ENCODE results near the gene AKAP6. TPM values are rescaled to one million over a fixed set of nuclear protein-coding genes. Genes with fewer than 3 reads are reported as not detected.

AKAP6 gene
- total and polyA plus RNA-seq, 12 donors, result 0.71 to 24.7 (median 8.1) TPM

DNA sequence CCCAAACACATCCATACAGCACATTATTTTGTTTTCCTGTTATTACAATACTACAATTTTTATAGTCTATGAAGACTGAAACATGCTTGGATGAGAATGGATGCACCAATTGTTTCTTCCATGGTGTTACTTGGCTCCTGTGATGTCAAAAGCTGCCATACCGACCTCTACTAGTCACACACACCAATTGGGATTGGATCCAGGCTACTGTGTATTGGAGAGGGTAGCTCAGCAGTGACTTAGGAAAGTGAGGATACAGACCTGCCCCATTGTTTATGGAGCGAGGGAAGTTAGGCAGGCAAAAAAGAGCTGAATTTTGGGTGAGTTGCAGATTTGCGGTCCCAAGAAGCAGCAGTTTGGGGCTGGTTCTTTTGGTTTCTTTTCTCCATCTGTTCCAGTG, 30.8 kb upstream of the AKAP6 start:
- no peak for DNase-seq
- TF ChIP-seq POLR2A (IDR thresholded peaks at IDR 0.05) (no peak), CTCF (IDR thresholded peaks at IDR 0.05) (no peak)
- H3K36me3 ChIP-seq (replicated peaks in 1 of 2), result no peaks in the 10 kb centered on the region
- H3K27ac ChIP-seq, result no peak overlapping the region
- no peaks in the 10 kb centered on the region for H3K4me1 ChIP-seq (replicated peaks in 1 of 2)
- no peak overlapping the region for H3K4me3 ChIP-seq
- H3K27me3 ChIP-seq, result no peaks in the 10 kb centered on the region
- WGBS, 4 donors, result 81 to 91% (median 87%) methylated on average over 3 of the region's 3 CpGs
- H3K9me3 ChIP-seq (replicated peaks in 1 of 3), result no peaks in the 10 kb centered on the region
- intact Hi-C loops (cut with DNase I), result no loop called here

- H3K27ac ChIP-seq, result no peak overlapping the region
- H3K4me1 ChIP-seq (replicated peaks in 1 of 2), result no peaks in the 10 kb centered on the region
- H3K9me3 ChIP-seq (replicated peaks in 1 of 3), result no peaks in the 10 kb centered on the region
- 74 to 92% (median 76%) methylated on average over 1 of the region's 1 CpG; no CpG with 5 or more reads in 1 of the 4 donors for WGBS, 4 donors
- no peak for TF ChIP-seq CTCF (IDR thresholded peaks at IDR 0.05)
- no peak for TF ChIP-seq POLR2A (IDR thresholded peaks at IDR 0.05)
- intact Hi-C loops (cut with DNase I), result no loop called here
- no peaks in the 10 kb centered on the region for H3K27me3 ChIP-seq
- no peaks in the 10 kb centered on the region for H3K36me3 ChIP-seq (replicated peaks in 1 of 2)
- no peak overlapping the region for H3K4me3 ChIP-seq
- DNase-seq, result no peak
These were observed 29.0 kb upstream of the AKAP6 start for GRCh38 chr14:32300136-32300535.

DNA sequence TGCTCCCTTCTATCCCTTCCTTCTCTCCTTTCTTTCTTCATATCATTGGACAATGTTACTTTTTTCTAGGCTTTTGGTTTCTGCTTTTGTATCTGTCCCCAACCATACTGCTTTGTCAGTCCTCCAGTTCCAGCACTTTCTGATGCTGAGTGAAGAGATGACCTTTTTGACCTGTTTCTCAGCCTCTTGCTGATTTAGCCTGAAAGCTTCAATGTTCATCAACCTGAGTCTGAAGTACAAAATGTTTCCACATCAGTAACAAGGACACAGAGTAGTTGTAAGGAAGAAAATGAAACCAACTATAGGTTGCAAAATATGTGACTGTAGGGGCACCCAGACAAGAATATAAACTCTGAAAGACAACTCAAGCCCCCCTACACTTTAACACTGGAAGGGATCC, 25.2 kb upstream of the AKAP6 start:
- Histone ChIP-seq H3K4me1 (replicated peaks in 1 of 2) (no peaks in the 10 kb centered on the region), H3K4me3 (no peak overlapping the region), H3K27ac (no peak overlapping the region), H3K36me3 (replicated peaks in 1 of 2) (no peaks in the 10 kb centered on the region), H3K9me3 (replicated peaks in 1 of 3) (no peaks in the 10 kb centered on the region), H3K27me3 (no peaks in the 10 kb centered on the region)
- no peak for DNase-seq
- no peak for TF ChIP-seq POLR2A (IDR thresholded peaks at IDR 0.05)
- no peak for TF ChIP-seq CTCF (IDR thresholded peaks at IDR 0.05)
- intact Hi-C loops (cut with DNase I), result no loop called here

DNA sequence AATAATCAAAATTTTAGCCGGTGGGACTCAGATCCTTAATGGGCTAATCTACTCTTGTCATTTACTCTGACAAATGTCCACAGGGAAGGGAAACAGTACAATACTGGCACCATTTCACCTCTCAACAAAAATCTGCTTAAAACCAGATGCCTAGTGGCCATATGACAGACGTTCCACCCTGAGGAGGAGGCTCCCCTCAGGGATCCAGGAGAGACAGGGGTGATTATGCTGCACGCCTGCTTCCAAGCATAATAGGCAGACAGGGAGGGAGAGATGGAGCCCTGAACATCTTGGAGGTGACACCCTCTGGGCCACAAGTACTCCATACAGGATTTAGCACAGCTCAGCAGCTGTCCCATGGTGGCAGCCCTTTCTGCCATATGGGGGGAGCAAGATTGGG, 24.8 kb upstream of the AKAP6 start:
- Histone ChIP-seq H3K4me3 (no peak overlapping the region), H3K27ac (no peak overlapping the region), H3K36me3 (replicated peaks in 1 of 2) (no peaks in the 10 kb centered on the region), H3K9me3 (replicated peaks in 1 of 3) (no peaks in the 10 kb centered on the region), H3K4me1 (replicated peaks in 1 of 2) (no peaks in the 10 kb centered on the region), H3K27me3 (no peaks in the 10 kb centered on the region)
- intact Hi-C loops (cut with DNase I), result no loop called here
- DNase-seq, result no peak
- WGBS, 4 donors, result 69 to 82% (median 71%) methylated on average over 3 of the region's 3 CpGs
- TF ChIP-seq POLR2A (IDR thresholded peaks at IDR 0.05) (no peak), CTCF (IDR thresholded peaks at IDR 0.05) (no peak)

Measured in adrenal gland (tissue), 12 donors.